HepG2 (cell line): ENCODE results near the gene OR10AD1. TPM values are rescaled to one million over a fixed set of nuclear protein-coding genes. Genes with fewer than 3 reads are reported as not detected.

Source experiments
- ATAC-seq: fragments of 200-7000 bp; cut with Tn5 transposase; 3 replicates; pipeline ENCODE4 v1.9.1; 2020; ENCODE audit warnings: mild to moderate bottlenecking, moderate library complexity
- BruUV-seq: library from RNA; stranded (reverse); fragments of 400-500 nt; replicated peaks from 2 replicates; lab custom pipeline; 2021; lab: Mats Ljungman, UMichigan
- CTCF ChIA-PET: fragments of 300-600 bp; formaldehyde crosslinking; extraction: SDS; loops from one replicate; lab custom pipeline; 2021; ENCODE audit warnings: low total read pairs, inconsistent platforms, low intra/inter-chr PET ratio; lab: Yijun Ruan, JAX
- POLR2A ChIA-PET: fragments of 350-600 bp; sonication (Branson Sonifier 250); formaldehyde crosslinking; loops from one replicate; lab custom pipeline; 2020; ENCODE audit warnings: antibody characterized with exemption, inconsistent platforms; lab: Yijun Ruan, JAX
- DNase-seq: peaks from one replicate; pipeline ENCODE4 v3.0.0-alpha.2; 2015; ENCODE audit warnings: low spot score
- FAIRE-seq: peaks from 3 replicates; lab custom pipeline; 2011; peaks lifted over from hg19 to GRCh38; lab: Jason Lieb, UNC
- H2AFZ ChIP-seq: one replicate; pipeline ENCODE4 v1.6.1; 2011; ENCODE audit warnings: low read length, inconsistent platforms
- H3K27ac ChIP-seq: fragments of 300-600 bp; 3 replicates; pipeline ENCODE4 v1.8.0; 2011; ENCODE audit warnings: mixed run types, mild to moderate bottlenecking, mixed read lengths, low read length, inconsistent platforms; ENCODE audit not compliant: insufficient read depth; ENCODE audit errors: extremely low read length
- H3K27me3 ChIP-seq, 2 experiments: fragments of 200-600 bp in 1 of 2; 2 replicates in 1 of 2; 3 replicates in 1 of 2; pipeline versions ENCODE4 v1.6.0 to v1.8.0; 2011; ENCODE audit warnings: low read length in 2 of 2, mild to moderate bottlenecking in 2 of 2, moderate library complexity in 2 of 2, inconsistent platforms in 1 of 2; ENCODE audit not compliant: insufficient read depth in 2 of 2, control insufficient read depth in 1 of 2
- H3K36me3 ChIP-seq, 2 experiments: fragments of 200-600 bp in 1 of 2; replicated peaks in 1 of 2; 2 replicates in 1 of 2; 3 replicates in 1 of 2; pipeline versions ENCODE4 v1.5.1 to v1.8.0; 2011; ENCODE audit warnings: low read length in 2 of 2, inconsistent platforms in 1 of 2; ENCODE audit not compliant: insufficient read depth in 2 of 2, control insufficient read depth in 1 of 2
- H3K4me1 ChIP-seq: 2 replicates; pipeline ENCODE4 v1.5.1; 2012; ENCODE audit warnings: low read length, inconsistent platforms; ENCODE audit not compliant: insufficient read depth
- H3K4me2 ChIP-seq: 2 replicates; pipeline ENCODE4 v1.6.0; 2011; ENCODE audit warnings: low read depth, low read length, inconsistent platforms
- H3K4me3 ChIP-seq, 3 experiments: fragments of 200-600 bp in 1 of 3; sonication (generic), shearing (Covaris generic) in 1 of 3; replicated peaks in 1 of 3; 2 replicates each; pipeline ENCODE4 v1.5.1; 2011 to 2016; ENCODE audit warnings: low read length in 3 of 3, inconsistent platforms in 2 of 3, low read depth in 2 of 3, mild to moderate bottlenecking in 2 of 3, control low read depth in 1 of 3, mixed read lengths in 1 of 3; ENCODE audit not compliant: insufficient read depth in 1 of 3
- H3K79me2 ChIP-seq: one replicate; pipeline ENCODE4 v1.6.1; 2011; ENCODE audit warnings: low read length, inconsistent platforms; ENCODE audit not compliant: insufficient read depth
- H3K9ac ChIP-seq: 2 replicates; pipeline ENCODE4 v1.6.0; 2011; ENCODE audit warnings: mild to moderate bottlenecking, low read depth, low read length, inconsistent platforms; ENCODE audit not compliant: insufficient read depth
- H3K9me3 ChIP-seq: 2 replicates; pipeline ENCODE4 v1.5.1; 2012; ENCODE audit warnings: mild to moderate bottlenecking, low read length
- H4K20me1 ChIP-seq: 2 replicates; pipeline ENCODE4 v1.6.0; 2011; ENCODE audit warnings: inconsistent platforms, mild to moderate bottlenecking, low read length, moderate library complexity; ENCODE audit not compliant: insufficient read depth
- AHR ChIP-seq: IDR thresholded peaks from 2 replicates; pipeline ENCODE4 v1.6.1; 2018; ENCODE audit warnings: missing genetic modification reagents, missing compliant biosample characterization
- NCOA5 ChIP-seq: sonication (generic); formaldehyde crosslinking; IDR thresholded peaks from 2 replicates; pipeline ENCODE4 v1.4.0; 2020; ENCODE audit warnings: missing genetic modification reagents
- RBAK ChIP-seq: sonication (generic); formaldehyde crosslinking; IDR thresholded peaks from 2 replicates; pipeline ENCODE4 v1.5.1; 2020; ENCODE audit warnings: mild to moderate bottlenecking, missing genetic modification reagents
- REST ChIP-seq, 2 experiments: IDR thresholded peaks; 2 replicates each; pipeline ENCODE4 v1.6.1; 2011 to 2012; ENCODE audit warnings: low read length in 2 of 2, borderline replicate concordance in 1 of 2, low read depth in 1 of 2, mild to moderate bottlenecking in 1 of 2, moderate library complexity in 1 of 2
- SOX13 ChIP-seq, 3 experiments: fragments of 450-650 bp in 1 of 3; sonication (generic) in 1 of 3; formaldehyde crosslinking in 1 of 3; IDR thresholded peaks in 2 of 3; conservative IDR thresholded peaks in 1 of 3; 2 replicates each; pipeline versions ENCODE4 v1.5.0 to v1.6.1; 2016 to 2020; ENCODE audit warnings: antibody characterized with exemption in 1 of 3, mild to moderate bottlenecking in 1 of 3, missing compliant biosample characterization in 1 of 3, missing genetic modification reagents in 1 of 3, moderate library complexity in 1 of 3
- XBP1 ChIP-seq: sonication (generic); formaldehyde crosslinking; IDR thresholded peaks from 2 replicates; pipeline ENCODE4 v1.5.0; 2020; ENCODE audit warnings: missing genetic modification reagents
- ZBTB1 ChIP-seq: sonication (generic); formaldehyde crosslinking; IDR thresholded peaks from 2 replicates; pipeline ENCODE4 v1.4.0; 2020; ENCODE audit warnings: missing genetic modification reagents, borderline replicate concordance
- WGBS: methylation state at CpG from one replicate; pipeline ENCODE4 v1.1.6; 2017; ENCODE audit warnings: low lambda C conversion rate; 5-methylcytosine and 5-hydroxymethylcytosine counted together
- in situ Hi-C: cut with HindIII; loops from 2 replicates; pipeline ENCODE4 v1.10.0; 2017; ENCODE audit warnings: low pct_unique_long_range_greater_than_20kb; ENCODE audit not compliant: extremely low pct_ligation_motif_present
- intact Hi-C: fragments of 100-400 bp; cut with micrococcal nuclease; formaldehyde crosslinking; loops from one replicate; pipeline ENCODE4 v1.10.0; 2022; ENCODE audit not compliant: unreplicated experiment
- polyA plus RNA-seq, 8 experiments: library from polyadenylated mRNA; depleted of rRNA in 3 of 8; stranded (reverse) in 7 of 8; unstranded in 1 of 8; fragments of >200 nt; fragmentation: Illumina TruSeq in 4 of 8; extraction: Trizol in 4 of 8; gene quantifications; 2 replicates each; pipeline versions ENCODE4 v1.2.1 to v1.2.3, GENCODE V29; 2011 to 2016; ENCODE audit warnings: low read depth in 4 of 8, missing spikeins in 1 of 8, mixed read lengths in 1 of 8; ENCODE audit not compliant: insufficient read depth in 1 of 8
- total RNA-seq, 5 experiments: library from RNA; depleted of rRNA; stranded (reverse); fragments of >200 nt; fragmentation: Illumina TruSeq; extraction: Trizol; gene quantifications; 2 replicates each; pipeline ENCODE4 v1.2.3, GENCODE V29; 2016; ENCODE audit warnings: low read depth in 1 of 5
- TF ChIP-seq, protein P1 (sequence below): IDR thresholded peaks from 2 replicates; pipeline ENCODE4 v1.6.1; 2016; ENCODE audit warnings: missing compliant biosample characterization, missing genetic modification reagents, borderline replicate concordance

OR10AD1 gene
- total and polyA plus RNA-seq, 2 of the 13 experiments (the other 11 are each of a cell fraction or from before 2014, with no cell fraction given), result not detected

DNA sequence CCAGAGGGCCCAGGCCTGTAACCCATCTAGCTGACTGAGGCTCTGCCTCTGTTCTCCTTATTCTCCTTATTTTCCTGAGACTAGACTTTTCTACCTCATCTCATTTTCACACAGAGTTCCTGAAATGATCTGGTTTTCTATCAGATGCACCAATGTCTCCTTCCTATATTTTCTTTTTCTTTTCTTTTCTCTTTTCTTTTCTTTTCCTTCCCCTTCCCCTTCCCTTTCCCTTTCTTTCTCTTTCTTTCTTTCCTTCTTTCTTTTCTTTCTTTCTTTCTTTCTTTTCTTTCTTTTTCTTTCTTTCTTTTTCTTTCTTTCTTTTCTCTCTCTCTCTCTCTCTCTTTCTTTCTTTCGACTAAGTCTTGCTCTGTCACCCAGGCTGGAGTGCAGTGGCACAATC, 22.7 kb downstream of the OR10AD1 start (continued):
- TF ChIP-seq, protein P1, sequence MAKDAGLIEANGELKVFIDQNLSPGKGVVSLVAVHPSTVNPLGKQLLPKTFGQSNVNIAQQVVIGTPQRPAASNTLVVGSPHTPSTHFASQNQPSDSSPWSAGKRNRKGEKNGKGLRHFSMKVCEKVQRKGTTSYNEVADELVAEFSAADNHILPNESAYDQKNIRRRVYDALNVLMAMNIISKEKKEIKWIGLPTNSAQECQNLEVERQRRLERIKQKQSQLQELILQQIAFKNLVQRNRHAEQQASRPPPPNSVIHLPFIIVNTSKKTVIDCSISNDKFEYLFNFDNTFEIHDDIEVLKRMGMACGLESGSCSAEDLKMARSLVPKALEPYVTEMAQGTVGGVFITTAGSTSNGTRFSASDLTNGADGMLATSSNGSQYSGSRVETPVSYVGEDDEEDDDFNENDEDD, result no peak
- TF ChIP-seq SOX13 (IDR thresholded peaks at IDR 0.05) (no peak), SOX13 (CRISPR knock-in tag; conservative IDR thresholded peaks at IDR 0.05 in 1 of 2, IDR thresholded peaks at IDR 0.05 in 1 of 2) (no peak)

GRCh38 chr12:48179466-48179865, 23.6 kb downstream of the OR10AD1 start:
- TF ChIP-seq REST (IDR thresholded peaks at IDR 0.05; ENCODE audit: borderline replicate concordance in 1 of 2, low read depth in 1 of 2, low read length in 2 of 2) (no peak), RBAK (CRISPR knock-in tag) (no peak), ZBTB1 (no peak), XBP1 (CRISPR knock-in tag) (no peak), NCOA5 (no peak), AHR (CRISPR knock-in tag) (no peak)
- WGBS, result 0% methylated on average over 1 of the region's 1 CpG
- in situ Hi-C loops, result no loop called here
- Histone ChIP-seq H3K4me2 (no peak overlapping the region), H3K9me3 (no peaks in the 10 kb centered on the region), H3K79me2 (no peaks in the 10 kb centered on the region), H3K27me3 (peaks cover 1 to 44% of the 10 kb centered on the region in 2 experiments; a peak in 3 of 5 replicates), H3K9ac (no peak overlapping the region), H2AFZ (no peak overlapping the region), H3K27ac (no peak overlapping the region), H3K4me1 (0 out of 2 replicates have a peak, but pooled peaks cover 7% of the 10 kb centered on the region), H3K36me3 (no peaks in the 10 kb centered on the region), H4K20me1 (no peaks in the 10 kb centered on the region), H3K4me3 (no peak overlapping the region)
- no peak for DNase-seq
- POLR2A ChIA-PET, result no interaction called here
- ATAC-seq, result no peak
- CTCF ChIA-PET, result no interaction called here
- no peak for FAIRE-seq
- no TSS peak for BruUV-seq
- intact Hi-C loops, result no loop called here
